GM12875 (cell line): ENCODE data around the gene ACE.

Experiments used
- H3K4me3 ChIP-seq: one replicate; pipeline ENCODE4 v1.5.1; 2011; ENCODE audit warnings: low read depth, low read length, control low read depth
- TF ChIP-seq, protein P1 (sequence below): IDR thresholded peaks from 2 replicates; pipeline ENCODE4 v1.5.1; 2011; ENCODE audit warnings: low read depth, mild to moderate bottlenecking, control low read depth, inconsistent platforms, low read length, moderate library complexity, borderline replicate concordance; ENCODE audit not compliant: insufficient read depth

ACE gene

DNA sequence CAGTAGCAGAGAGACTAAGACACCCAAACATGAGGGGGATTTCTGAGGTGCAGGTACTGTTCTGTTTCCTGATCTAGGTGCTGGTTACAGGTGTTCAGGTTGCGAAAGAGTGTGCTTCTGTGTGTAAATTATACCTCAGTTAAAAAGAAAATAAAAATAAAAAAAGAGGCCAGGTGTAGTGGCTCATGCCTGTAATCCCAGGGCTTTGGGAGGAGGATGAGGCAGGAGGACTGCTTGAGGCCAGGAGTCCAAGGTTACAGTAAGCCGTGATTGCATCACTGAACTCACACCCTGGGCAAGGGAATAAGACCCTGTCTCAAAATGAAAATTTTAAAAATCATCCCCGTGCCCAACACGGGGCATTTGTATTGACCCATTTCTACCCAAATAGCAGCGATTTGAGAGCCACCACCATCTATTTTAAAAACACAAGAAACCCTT lies 70.2 kb downstream of the ACE start:
- H3K4me3 ChIP-seq = no peak overlapping the region
- TF ChIP-seq, protein P1, sequence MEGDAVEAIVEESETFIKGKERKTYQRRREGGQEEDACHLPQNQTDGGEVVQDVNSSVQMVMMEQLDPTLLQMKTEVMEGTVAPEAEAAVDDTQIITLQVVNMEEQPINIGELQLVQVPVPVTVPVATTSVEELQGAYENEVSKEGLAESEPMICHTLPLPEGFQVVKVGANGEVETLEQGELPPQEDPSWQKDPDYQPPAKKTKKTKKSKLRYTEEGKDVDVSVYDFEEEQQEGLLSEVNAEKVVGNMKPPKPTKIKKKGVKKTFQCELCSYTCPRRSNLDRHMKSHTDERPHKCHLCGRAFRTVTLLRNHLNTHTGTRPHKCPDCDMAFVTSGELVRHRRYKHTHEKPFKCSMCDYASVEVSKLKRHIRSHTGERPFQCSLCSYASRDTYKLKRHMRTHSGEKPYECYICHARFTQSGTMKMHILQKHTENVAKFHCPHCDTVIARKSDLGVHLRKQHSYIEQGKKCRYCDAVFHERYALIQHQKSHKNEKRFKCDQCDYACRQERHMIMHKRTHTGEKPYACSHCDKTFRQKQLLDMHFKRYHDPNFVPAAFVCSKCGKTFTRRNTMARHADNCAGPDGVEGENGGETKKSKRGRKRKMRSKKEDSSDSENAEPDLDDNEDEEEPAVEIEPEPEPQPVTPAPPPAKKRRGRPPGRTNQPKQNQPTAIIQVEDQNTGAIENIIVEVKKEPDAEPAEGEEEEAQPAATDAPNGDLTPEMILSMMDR = no peak
